A549 (cell line): ENCODE results near the gene STAT4. TPM values are rescaled to one million over a fixed set of nuclear protein-coding genes. Genes with fewer than 3 reads are reported as not detected.

Source experiments
- ATAC-seq, 2 experiments: fragments of 200-7000 bp in 1 of 2; fragments of >200 bp in 1 of 2; cut with Nextera tagmentation in 1 of 2; cut with Tn5 transposase in 1 of 2; 3 replicates each; pipeline versions ENCODE4 v1.8.0 to v1.9.1; 2018 to 2020; ENCODE audit warnings: mild to moderate bottlenecking in 1 of 2, moderate library complexity in 1 of 2
- CTCF ChIA-PET: fragments of 300-600 bp; sonication (Branson Sonifier 250); formaldehyde crosslinking; extraction: SDS; loops from one replicate; lab custom pipeline; 2021; ENCODE audit warnings: antibody characterized with exemption, inconsistent platforms; lab: Yijun Ruan, JAX
- POLR2A ChIA-PET: fragments of 350-600 bp; formaldehyde crosslinking; extraction: SDS; loops from one replicate; lab custom pipeline; 2021; ENCODE audit warnings: antibody characterized with exemption, inconsistent platforms; lab: Yijun Ruan, JAX
- DNase-seq, 2 experiments: peaks; one replicate each; pipeline versions ENCODE4 v3.0.0 to v3.0.0-alpha.2; 2011 to 2016; ENCODE audit warnings: low read depth in 1 of 2, low spot score in 1 of 2
- FAIRE-seq: peaks from 2 replicates; lab custom pipeline; 2011; peaks lifted over from hg19 to GRCh38; lab: Jason Lieb, UNC
- H3K27ac ChIP-seq, 2 experiments: fragments of >200 bp; sonication (Bioruptor Twin); formaldehyde crosslinking; 3 replicates each; pipeline ENCODE4 v1.5.1; 2016 to 2017
- H3K4me1 ChIP-seq: fragments of >200 bp; sonication (Bioruptor Twin); formaldehyde crosslinking; 3 replicates; pipeline ENCODE4 v1.6.1; 2016
- H3K4me2 ChIP-seq: fragments of >200 bp; sonication (Bioruptor Twin); formaldehyde crosslinking; 3 replicates; pipeline ENCODE4 v1.6.1; 2016
- H3K4me3 ChIP-seq: fragments of >200 bp; sonication (Bioruptor Twin); formaldehyde crosslinking; 3 replicates; pipeline ENCODE4 v1.5.1; 2016
- H3K9me3 ChIP-seq: fragments of >200 bp; sonication (Bioruptor Twin); formaldehyde crosslinking; 3 replicates; pipeline ENCODE4 v1.6.1; 2016
- BHLHE40 ChIP-seq: IDR thresholded peaks from 2 replicates; pipeline ENCODE4 v1.6.1; 2012; ENCODE audit warnings: low read depth, low read length, inconsistent platforms
- CBX2 ChIP-seq: fragments of 200-600 bp; sonication (generic); IDR thresholded peaks from 2 replicates; pipeline ENCODE4 v1.6.1; 2016; ENCODE audit warnings: low read depth, mild to moderate bottlenecking, borderline replicate concordance
- CBX8 ChIP-seq: fragments of 200-600 bp; sonication (generic); IDR thresholded peaks from 2 replicates; pipeline ENCODE4 v1.6.1; 2016
- CHD2 ChIP-seq: fragments of 150-350 bp; IDR thresholded peaks from 2 replicates; pipeline ENCODE4 v1.6.1; 2014; ENCODE audit warnings: low read length; ENCODE audit not compliant: partially characterized antibody
- CHD4 ChIP-seq: fragments of 200-600 bp; sonication (generic); IDR thresholded peaks from 2 replicates; pipeline ENCODE4 v1.6.1; 2016; ENCODE audit warnings: antibody characterized with exemption, mild to moderate bottlenecking, borderline replicate concordance
- EHF ChIP-seq: fragments of 250-450 bp; sonication (Bioruptor Pico); IDR thresholded peaks from 2 replicates; pipeline ENCODE4 v1.5.0; 2020; ENCODE audit warnings: mild to moderate bottlenecking
- EHMT2 ChIP-seq: fragments of 200-600 bp; sonication (generic); IDR thresholded peaks from 2 replicates; pipeline ENCODE4 v1.6.1; 2016; ENCODE audit warnings: antibody characterized with exemption, low read depth, mild to moderate bottlenecking, moderate library complexity
- HEYL ChIP-seq: fragments of 250-450 bp; sonication (Bioruptor Pico); IDR thresholded peaks from 2 replicates; pipeline ENCODE4 v1.8.0; 2021; ENCODE audit warnings: mild to moderate bottlenecking, moderate library complexity
- HOXB5 ChIP-seq: fragments of 250-450 bp; sonication (Bioruptor Pico); IDR thresholded peaks from 2 replicates; pipeline ENCODE4 v1.5.0; 2020; ENCODE audit warnings: mild to moderate bottlenecking, moderate library complexity
- JUN ChIP-seq, 2 experiments: fragments of >200 bp; sonication (Bioruptor Twin); formaldehyde crosslinking; IDR thresholded peaks; 2 replicates in 1 of 2; 3 replicates in 1 of 2; pipeline ENCODE4 v1.6.1; 2016 to 2017
- JUNB ChIP-seq: fragments of >200 bp; sonication (Bioruptor Twin); formaldehyde crosslinking; IDR thresholded peaks from 2 replicates; pipeline ENCODE4 v1.6.1; 2016
- MAFK ChIP-seq: fragments of 450-650 bp; IDR thresholded peaks from 2 replicates; pipeline ENCODE4 v1.6.1; 2014; ENCODE audit not compliant: partially characterized antibody
- MAZ ChIP-seq: fragments of 150-350 bp; IDR thresholded peaks from 2 replicates; pipeline ENCODE4 v1.6.1; 2014; ENCODE audit warnings: antibody characterized with exemption, low read depth, low read length, borderline replicate concordance
- NPAS2 ChIP-seq: fragments of 250-450 bp; sonication (Bioruptor Pico); IDR thresholded peaks from 2 replicates; pipeline ENCODE4 v1.8.0; 2022; ENCODE audit warnings: mild to moderate bottlenecking, moderate library complexity, borderline replicate concordance
- NR3C1 ChIP-seq: fragments of >200 bp; sonication (Bioruptor Twin); formaldehyde crosslinking; IDR thresholded peaks from 3 replicates; pipeline ENCODE4 v1.6.1; 2017
- POLR2A ChIP-seq: IDR thresholded peaks from 2 replicates; pipeline ENCODE4 v1.6.1; 2012; ENCODE audit warnings: mild to moderate bottlenecking, low read length
- RARB ChIP-seq: fragments of 250-450 bp; sonication (Bioruptor Pico); IDR thresholded peaks from 2 replicates; pipeline ENCODE4 v1.8.0; 2021; ENCODE audit warnings: mild to moderate bottlenecking, moderate library complexity
- RCOR1 ChIP-seq: fragments of 150-350 bp; IDR thresholded peaks from 2 replicates; pipeline ENCODE4 v1.6.1; 2014; ENCODE audit warnings: antibody characterized with exemption, low read length, low read depth
- ZFP36 ChIP-seq: fragments of 450-650 bp; IDR thresholded peaks from 2 replicates; pipeline ENCODE4 v1.6.1; 2014; ENCODE audit warnings: borderline replicate concordance; ENCODE audit not compliant: partially characterized antibody
- ZNF302 ChIP-seq: fragments of 250-450 bp; sonication (Bioruptor Pico); IDR thresholded peaks from 2 replicates; pipeline ENCODE4 v1.9.0; 2021; ENCODE audit warnings: inconsistent platforms, mild to moderate bottlenecking, moderate library complexity
- ZSCAN20 ChIP-seq: fragments of 250-450 bp; sonication (Bioruptor Pico); IDR thresholded peaks from 2 replicates; pipeline ENCODE4 v1.8.0; 2022; ENCODE audit warnings: mild to moderate bottlenecking, moderate library complexity
- WGBS: methylation state at CpG from one replicate; pipeline ENCODE4 v1.1.6; 2017; ENCODE audit errors: missing lambda C conversion rate; 5-methylcytosine and 5-hydroxymethylcytosine counted together
- polyA plus RNA-seq, 4 experiments: library from polyadenylated mRNA; depleted of rRNA in 3 of 4; stranded (reverse); fragments of >200 nt; fragmentation: RNase III in 1 of 4; extraction: RNeasy Plus Mini Kit Qiagen cat#74134 plus additional on column Dnase treatment in 1 of 4; gene quantifications; 2 replicates in 3 of 4; 3 replicates in 1 of 4; pipeline ENCODE4 v1.2.3, GENCODE V29; 2011 to 2017
- TF ChIP-seq, protein P1 (sequence below): fragments of 250-450 bp; sonication (Bioruptor Pico); IDR thresholded peaks from 2 replicates; pipeline ENCODE4 v1.5.0; 2020; ENCODE audit warnings: low read depth, mild to moderate bottlenecking, moderate library complexity
- TF ChIP-seq, protein P2 (sequence below): fragments of 150-350 bp; IDR thresholded peaks from 2 replicates; pipeline ENCODE4 v1.6.1; 2014; ENCODE audit warnings: low read depth, mild to moderate bottlenecking, low read length
- TF ChIP-seq, protein P3 (sequence below): fragments of 250-450 bp; sonication (Bioruptor Pico); IDR thresholded peaks from 2 replicates; pipeline ENCODE4 v1.5.0; 2021; ENCODE audit warnings: mild to moderate bottlenecking, moderate library complexity, borderline replicate concordance
- TF ChIP-seq, protein P4 (sequence below): IDR thresholded peaks from 2 replicates; pipeline ENCODE4 v1.6.1; 2012
- TF ChIP-seq, protein P5 (sequence below): IDR thresholded peaks from 2 replicates; pipeline ENCODE4 v1.6.1; 2012
- TF ChIP-seq, protein P6 (sequence below): fragments of >200 bp; sonication (Bioruptor Twin); formaldehyde crosslinking; IDR thresholded peaks from 3 replicates; pipeline ENCODE4 v1.6.1; 2016

The STAT4 gene
- polyA plus RNA-seq, 2 of the 4 experiments (the other 2 are of a cell fraction): 11.6 to 34.4 TPM

DNA sequence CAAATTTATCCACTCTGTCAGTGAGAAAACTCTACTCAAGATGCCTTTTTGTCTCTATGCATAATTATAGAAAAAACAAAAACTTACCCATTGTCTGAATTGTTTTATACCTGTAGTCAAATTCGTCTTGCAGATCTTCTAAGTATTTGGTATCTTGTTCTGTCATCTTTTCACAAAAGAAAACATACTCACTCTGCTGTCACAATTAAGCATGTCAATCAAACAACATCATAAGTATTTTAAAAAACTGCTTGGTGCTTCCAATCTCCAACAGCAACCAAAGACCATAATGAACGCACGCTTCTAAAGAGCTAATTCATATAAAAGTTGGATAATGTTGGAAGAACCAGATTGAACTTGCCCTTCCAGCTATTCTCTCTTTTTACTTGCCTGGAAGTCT lies 81.2 kb downstream of the STAT4 start:
- ATAC-seq (no peak), FAIRE-seq (no peak), DNase-seq (no peak)
- Histone ChIP-seq H3K4me1 (no peaks in the 10 kb centered on the region), H3K27ac (no peak overlapping the region), H3K4me3 (no peak overlapping the region), H3K4me2 (no peak overlapping the region), H3K9me3 (no peaks in the 10 kb centered on the region)
- POLR2A ChIA-PET: no interaction called here
- 82% methylated on average over 3 of the region's 3 CpGs for WGBS
- CTCF ChIA-PET: no interaction called here
- TF ChIP-seq NPAS2 (CRISPR knock-in tag) (no peak), POLR2A (no peak), NR3C1 (no peak)
- TF ChIP-seq, protein P1, sequence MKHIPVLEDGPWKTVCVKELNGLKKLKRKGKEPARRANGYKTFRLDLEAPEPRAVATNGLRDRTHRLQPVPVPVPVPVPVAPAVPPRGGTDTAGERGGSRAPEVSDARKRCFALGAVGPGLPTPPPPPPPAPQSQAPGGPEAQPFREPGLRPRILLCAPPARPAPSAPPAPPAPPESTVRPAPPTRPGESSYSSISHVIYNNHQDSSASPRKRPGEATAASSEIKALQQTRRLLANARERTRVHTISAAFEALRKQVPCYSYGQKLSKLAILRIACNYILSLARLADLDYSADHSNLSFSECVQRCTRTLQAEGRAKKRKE (CRISPR knock-in tag): no peak
- TF ChIP-seq, protein P2, sequence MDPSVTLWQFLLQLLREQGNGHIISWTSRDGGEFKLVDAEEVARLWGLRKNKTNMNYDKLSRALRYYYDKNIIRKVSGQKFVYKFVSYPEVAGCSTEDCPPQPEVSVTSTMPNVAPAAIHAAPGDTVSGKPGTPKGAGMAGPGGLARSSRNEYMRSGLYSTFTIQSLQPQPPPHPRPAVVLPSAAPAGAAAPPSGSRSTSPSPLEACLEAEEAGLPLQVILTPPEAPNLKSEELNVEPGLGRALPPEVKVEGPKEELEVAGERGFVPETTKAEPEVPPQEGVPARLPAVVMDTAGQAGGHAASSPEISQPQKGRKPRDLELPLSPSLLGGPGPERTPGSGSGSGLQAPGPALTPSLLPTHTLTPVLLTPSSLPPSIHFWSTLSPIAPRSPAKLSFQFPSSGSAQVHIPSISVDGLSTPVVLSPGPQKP: no peak
- TF ChIP-seq, all 56 proteins: peak for 0

DNA sequence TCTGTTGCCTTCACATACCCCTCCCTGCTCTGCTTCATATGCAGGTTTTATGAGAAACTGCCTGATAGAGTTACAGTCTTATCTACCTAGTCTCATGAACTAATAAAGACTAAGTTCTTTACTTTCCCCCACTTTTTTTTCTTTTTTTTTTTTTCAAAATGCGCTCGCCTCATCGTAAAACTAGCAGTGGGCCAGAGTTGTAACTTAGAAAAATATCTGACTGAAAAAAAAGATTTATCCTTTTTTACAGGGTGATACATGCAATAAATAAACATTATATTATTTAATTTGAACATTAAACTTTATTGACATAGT lies 83.9 kb downstream of the STAT4 start:
- ATAC-seq: no peak
- ChIA-PET POLR2A (no interaction called here), CTCF (interaction anchor here (1.4 kb wide), 1 partner anchor 15 kb away, joined by 5 read pairs; no protein-coding TSS in a partner anchor)
- Histone ChIP-seq H3K4me2 (no peak overlapping the region), H3K4me1 (no peaks in the 10 kb centered on the region), H3K27ac (no peak overlapping the region), H3K4me3 (no peak overlapping the region), H3K9me3 (no peaks in the 10 kb centered on the region)
- no peak for DNase-seq
- no peak for FAIRE-seq
- TF ChIP-seq BHLHE40 (no peak), ZSCAN20 (CRISPR knock-in tag) (no peak), CBX2 (no peak), JUN (IDR thresholded peaks at IDR 0.05) (no peak), RCOR1 (no peak), EHF (CRISPR knock-in tag) (no peak), JUNB (no peak), ZNF302 (CRISPR knock-in tag) (no peak), MAFK (no peak), MAZ (no peak), EHMT2 (no peak), RARB (no peak)
- TF ChIP-seq, protein P3, sequence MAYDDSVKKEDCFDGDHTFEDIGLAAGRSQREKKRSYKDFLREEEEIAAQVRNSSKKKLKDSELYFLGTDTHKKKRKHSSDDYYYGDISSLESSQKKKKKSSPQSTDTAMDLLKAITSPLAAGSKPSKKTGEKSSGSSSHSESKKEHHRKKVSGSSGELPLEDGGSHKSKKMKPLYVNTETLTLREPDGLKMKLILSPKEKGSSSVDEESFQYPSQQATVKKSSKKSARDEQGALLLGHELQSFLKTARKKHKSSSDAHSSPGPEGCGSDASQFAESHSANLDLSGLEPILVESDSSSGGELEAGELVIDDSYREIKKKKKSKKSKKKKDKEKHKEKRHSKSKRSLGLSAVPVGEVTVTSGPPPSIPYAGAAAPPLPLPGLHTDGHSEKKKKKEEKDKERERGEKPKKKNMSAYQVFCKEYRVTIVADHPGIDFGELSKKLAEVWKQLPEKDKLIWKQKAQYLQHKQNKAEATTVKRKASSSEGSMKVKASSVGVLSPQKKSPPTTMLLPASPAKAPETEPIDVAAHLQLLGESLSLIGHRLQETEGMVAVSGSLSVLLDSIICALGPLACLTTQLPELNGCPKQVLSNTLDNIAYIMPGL (CRISPR knock-in tag): no peak
- TF ChIP-seq, protein P4, sequence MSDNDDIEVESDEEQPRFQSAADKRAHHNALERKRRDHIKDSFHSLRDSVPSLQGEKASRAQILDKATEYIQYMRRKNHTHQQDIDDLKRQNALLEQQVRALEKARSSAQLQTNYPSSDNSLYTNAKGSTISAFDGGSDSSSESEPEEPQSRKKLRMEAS: no peak
- WGBS: 94% methylated on average over 3 of the region's 3 CpGs

DNA sequence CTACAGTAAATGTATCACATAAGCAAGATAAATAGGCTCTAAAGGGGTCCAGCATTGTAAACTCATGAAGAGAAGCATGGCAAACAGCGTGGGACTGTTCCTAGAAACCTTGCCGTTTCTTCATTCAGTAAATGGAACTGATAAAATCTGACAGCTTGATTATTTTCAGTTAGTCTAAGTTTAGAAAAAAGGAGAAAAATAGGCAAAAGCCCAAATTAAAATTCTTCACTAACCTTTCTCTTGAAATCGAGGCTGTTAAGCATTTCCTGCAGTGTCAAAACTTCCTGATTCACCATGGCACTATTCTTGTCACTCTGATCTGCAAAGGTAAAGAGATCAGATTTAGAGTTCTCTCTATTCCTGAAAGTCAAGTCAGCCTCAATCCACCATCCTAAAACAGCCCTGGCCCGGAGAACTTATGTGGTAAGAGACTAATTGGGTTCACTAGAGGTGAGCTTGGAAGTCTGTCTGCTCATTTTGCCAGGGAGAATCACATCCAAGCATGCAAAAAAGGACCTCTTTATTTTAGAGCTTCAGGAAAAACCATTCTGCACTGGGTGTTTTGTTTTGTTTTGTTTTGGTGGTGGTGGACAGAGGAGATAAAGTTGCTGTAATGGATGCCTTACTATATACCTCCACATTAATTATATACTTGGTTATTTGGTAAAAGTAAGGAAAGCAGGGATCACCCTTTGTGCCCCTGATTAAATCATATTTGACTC lies 84.4 kb downstream of the STAT4 start:
- Histone ChIP-seq H3K4me1 (no peaks in the 10 kb centered on the region), H3K4me3 (no peak overlapping the region), H3K27ac (no peak overlapping the region), H3K4me2 (no peak overlapping the region), H3K9me3 (no peaks in the 10 kb centered on the region)
- FAIRE-seq (no peak), ATAC-seq (no peak), DNase-seq (no peak)
- ChIA-PET CTCF (interaction anchor here (0.7 to 1.7 kb wide), 3 partner anchors 14 to 152 kb away, joined by 5 read pairs; no protein-coding TSS in a partner anchor), POLR2A (no interaction called here)
- TF ChIP-seq ZFP36 (no peak), CHD4 (no peak), CHD2 (no peak), CBX8 (no peak), HOXB5 (CRISPR knock-in tag) (no peak), ZSCAN20 (CRISPR knock-in tag) (no peak), BHLHE40 (no peak), HEYL (CRISPR knock-in tag) (no peak), EHF (CRISPR knock-in tag) (no peak), JUNB (no peak)
- TF ChIP-seq, protein P4: no peak
- TF ChIP-seq, protein P5, sequence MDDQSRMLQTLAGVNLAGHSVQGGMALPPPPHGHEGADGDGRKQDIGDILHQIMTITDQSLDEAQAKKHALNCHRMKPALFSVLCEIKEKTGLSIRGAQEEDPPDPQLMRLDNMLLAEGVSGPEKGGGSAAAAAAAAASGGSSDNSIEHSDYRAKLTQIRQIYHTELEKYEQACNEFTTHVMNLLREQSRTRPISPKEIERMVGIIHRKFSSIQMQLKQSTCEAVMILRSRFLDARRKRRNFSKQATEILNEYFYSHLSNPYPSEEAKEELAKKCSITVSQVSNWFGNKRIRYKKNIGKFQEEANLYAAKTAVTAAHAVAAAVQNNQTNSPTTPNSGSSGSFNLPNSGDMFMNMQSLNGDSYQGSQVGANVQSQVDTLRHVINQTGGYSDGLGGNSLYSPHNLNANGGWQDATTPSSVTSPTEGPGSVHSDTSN: no peak
- TF ChIP-seq, protein P6, sequence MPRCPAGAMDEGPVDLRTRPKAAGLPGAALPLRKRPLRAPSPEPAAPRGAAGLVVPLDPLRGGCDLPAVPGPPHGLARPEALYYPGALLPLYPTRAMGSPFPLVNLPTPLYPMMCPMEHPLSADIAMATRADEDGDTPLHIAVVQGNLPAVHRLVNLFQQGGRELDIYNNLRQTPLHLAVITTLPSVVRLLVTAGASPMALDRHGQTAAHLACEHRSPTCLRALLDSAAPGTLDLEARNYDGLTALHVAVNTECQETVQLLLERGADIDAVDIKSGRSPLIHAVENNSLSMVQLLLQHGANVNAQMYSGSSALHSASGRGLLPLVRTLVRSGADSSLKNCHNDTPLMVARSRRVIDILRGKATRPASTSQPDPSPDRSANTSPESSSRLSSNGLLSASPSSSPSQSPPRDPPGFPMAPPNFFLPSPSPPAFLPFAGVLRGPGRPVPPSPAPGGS: no peak
- WGBS: 59% methylated on average over 4 of the region's 4 CpGs
